GM18868 (cell line): Measurements from ENCODE around the gene OR7A5.
"Not testable (repeated sequence)": the region's sequence is repeated elsewhere in the genome, so short reads cannot be mapped to it uniquely, and the experiment has no call there.

Source experiments
- ATAC-seq: cut with Tn5 transposase; IDR thresholded peaks from one replicate; pipeline ENCODE4 v1.9.1; 2021; ENCODE audit warnings: mild to moderate bottlenecking, moderate library complexity; ENCODE audit not compliant: unreplicated experiment

The OR7A5 gene

DNA sequence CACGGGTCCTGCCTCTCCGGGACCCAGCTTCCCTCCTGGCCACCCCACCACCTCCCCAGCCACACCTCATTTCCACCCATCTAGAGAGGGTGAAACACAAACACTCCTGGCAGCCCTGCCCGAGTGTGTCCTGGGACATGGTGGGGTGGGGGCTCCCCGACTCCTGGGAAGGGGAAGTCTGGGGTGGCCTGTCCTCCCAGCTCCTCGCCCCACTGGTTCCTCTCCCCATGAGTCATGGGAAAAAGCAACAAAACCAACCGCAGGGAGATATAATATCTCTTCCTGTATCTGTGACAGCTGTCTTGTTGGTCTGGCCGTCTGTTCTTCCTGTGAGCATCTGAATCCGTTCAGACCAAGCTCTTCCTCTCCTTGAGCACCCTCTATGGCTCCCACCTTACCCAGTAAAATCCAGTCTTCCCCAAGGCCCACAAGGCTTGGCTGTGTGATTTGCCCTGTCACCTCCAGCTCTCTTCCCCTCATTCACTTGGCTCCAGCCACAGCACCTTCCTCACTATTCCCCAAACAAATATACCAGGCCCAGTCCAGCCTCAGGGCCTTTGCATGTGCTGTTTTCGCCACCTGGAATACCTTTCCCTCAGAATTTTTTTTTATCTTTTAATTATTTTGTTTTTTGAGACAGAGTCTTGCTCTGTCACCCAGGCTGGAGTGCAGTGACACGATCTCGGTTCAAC is 49.7 kb downstream of the OR7A5 start:
- ATAC-seq, result peak; percentile 12

DNA sequence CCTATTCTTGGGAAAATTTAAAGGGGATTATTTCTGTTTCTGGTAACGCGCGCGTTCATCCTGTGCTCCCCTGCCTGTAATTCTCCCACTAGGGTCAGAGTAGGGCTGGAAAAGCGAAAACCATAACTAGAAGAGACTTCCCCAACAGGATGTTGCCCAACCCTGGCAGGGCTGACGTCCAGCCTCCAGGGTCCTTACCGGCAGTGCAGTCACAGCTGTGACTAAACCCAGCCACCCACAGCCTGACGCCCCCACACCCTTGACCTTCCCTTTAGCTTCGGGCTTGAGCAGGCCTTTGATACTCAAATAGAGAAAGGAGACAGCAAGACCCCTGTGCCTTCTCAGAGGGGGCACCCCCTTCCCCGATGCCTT is 50.3 kb downstream of the OR7A5 start:
- peak; percentile 52 for ATAC-seq

DNA sequence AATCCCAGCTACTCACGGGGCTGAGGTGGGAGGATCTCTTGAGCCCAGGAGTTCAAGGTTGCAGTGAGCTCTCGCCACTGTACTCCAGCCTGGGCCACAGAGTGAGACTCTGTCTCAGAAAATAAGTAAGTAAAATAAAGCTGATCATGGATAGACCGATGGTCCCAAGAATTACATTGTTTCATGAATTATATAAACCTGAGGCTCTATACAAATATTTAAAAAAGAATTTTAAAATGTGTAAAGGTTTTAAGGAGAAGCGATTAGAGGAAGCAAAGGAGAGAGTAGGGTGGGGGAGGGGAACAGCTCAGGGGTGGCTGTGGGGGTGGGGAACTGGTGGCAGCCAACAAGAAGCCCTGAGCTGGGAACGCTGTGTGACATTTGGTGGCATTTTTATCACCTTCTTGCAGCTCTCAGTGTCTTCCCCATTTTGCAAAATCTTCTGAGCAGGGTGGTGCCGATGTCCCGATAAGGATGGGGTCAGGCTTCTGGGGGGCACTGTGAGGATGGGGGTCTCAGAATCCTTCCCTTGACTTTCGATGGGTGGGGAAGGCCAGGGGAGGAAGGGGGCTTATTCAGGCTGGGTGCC is 51.5 kb downstream of the OR7A5 start:
- ATAC-seq, result not testable (repeated sequence)

DNA sequence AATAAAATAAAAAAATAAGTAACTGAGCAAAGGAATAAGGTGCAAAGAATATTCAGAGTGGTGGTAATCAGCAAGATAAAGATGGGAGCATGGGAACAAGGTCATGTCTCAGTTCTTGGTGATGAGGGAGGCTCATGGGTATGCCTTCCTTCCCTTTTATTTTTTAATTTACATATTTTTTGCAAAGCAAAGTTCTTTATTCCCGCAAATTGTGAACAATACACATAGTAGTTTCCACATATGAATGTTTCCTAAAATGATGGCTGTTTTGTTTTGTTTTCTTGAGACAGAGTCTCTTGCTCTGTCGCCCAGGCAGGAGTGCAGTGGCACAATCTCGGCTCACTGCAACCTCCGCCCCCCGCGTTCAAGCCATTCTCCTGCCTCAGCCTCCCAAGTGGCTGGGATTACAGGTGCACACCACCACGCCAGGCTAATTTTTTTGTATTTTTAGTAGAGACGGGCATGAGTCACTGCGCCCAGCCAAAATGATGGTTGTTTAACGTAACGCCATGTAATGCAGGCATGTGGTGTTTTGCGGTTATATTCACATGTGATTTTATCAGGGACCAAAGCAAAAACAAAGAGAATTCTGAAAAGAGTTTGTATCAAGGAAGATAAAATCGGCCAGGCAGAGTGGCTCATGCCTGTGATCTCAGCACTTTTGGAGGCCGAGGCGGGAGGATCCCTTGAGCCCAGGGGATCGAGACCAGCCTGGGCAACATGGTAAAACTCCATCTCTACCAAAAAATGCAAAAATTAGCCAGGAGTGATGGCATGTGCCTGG is 52.2 kb downstream of the OR7A5 start:
- no peak for ATAC-seq

DNA sequence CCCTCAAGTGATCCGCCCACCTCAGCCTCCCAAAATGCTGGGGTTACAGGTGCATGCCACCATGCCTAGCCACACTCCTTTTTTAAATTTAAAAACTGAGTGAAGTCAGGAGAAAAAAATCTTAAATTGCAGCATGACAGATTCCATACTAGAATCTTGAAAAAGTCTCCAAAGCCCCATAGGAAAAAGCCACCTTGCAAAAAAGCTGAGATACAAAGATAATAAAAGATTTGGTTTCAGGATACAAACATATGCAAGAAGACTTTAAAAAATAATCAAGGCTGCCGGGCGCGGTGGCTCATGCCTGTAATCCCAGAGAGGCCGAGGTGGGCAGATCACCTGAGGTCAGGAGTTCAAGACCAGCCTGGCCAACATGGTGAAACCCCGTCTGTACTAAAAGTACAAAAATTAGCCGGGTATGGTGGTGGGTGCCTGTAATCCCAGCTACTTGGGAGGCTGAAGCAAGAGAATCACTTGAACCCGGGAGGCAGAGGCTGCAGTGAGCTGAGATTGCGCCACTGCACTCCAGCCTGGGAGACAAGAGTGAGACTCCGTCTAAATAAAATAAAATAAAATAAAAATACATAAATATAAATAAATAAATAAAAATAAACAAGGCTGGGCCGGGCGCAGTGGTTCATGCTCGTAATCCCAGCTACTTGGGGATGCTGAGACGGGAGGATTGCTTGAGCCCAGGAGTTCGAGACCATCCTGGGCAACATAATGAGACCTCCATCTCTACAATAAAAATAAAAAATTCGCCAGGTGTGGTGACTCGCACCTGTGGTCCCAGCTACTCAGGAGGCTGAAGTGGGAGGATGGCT is 53.1 kb downstream of the OR7A5 start:
- ATAC-seq, result not testable (repeated sequence)

DNA sequence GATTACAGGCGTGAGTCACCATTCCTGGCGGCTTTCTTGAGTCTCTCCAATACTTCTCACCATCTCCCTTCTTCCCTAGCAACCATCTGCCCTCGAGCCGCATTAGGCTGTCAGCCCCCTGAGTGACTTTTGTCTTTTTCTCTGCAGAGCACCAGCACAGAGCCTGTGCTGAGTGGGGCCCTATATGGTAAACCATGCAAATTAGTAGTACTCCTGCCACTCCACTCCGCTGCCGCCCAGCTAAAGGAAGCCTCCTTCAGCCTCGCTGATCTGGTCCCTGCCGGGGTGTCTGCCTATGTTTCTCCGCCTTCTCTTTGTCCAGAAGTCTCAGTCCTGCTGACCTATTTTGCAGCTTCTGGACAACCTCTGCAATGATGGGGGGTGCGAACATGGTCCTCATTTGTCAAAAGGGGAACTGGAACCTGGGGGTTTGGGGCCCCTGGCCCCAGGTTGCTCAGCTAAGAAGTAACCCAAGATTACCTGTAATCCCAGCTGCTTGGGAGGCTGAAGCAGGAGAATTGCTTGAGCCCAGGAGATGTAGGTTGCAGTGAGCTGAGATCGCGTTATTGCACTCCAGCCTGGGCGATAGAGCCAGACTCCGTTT is 54.3 kb downstream of the OR7A5 start:
- not testable (repeated sequence) for ATAC-seq

DNA sequence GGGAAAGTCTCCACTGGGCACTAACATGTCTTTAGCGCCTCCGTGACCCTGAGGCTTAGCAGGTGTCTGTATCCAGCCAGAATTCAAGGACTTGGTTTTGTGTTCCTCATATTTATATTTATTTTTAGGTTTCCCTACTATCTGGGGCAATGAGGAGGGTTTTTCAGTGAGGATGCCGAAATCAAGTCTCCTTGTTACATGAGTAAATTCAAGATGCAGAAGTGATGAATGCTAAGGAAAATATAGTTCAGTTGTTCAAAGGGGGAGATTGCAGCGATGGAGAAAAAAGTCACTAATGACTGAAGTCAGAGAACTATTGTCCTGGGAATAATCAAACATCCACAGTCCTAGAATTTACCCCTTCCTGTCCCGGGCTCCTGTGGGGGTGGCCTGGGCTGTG is 55.8 kb downstream of the OR7A5 start:
- ATAC-seq, result no peak

DNA sequence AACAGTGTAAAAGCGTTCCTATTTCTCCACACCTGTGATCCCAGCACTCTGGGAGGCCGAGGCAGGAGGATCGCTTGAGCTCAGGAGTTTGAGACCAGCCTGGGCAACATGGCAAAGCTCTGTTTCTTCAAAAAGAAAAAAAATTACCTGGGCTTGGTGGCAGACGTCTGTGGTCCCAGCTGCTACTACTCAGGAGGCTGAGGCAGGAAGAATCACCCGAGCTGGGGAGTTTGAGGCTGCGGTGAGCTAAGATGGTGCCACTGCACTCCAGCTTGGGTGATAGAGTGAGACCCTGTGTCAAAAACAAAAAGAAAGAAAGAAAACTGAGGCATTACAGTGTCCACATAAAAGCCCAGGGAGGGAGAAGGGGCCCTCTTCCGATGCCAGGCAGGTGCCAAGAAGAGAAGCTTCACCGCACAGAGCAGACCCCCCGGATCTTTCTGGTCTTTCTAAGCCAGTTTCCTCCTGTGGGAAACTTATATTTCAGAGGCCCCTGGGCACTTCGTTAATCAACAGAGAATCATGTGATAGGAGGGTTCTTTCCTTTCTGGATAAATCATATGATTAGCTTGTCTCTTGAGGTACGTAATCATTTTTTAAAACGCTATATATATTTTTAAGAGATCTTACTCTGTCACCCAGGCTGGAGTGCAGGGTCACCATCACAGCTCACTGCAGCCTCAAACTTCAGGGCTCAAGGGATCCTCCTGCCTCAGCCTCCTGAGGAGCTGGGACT is 56.7 kb downstream of the OR7A5 start, which contains the start of gene ADGRE2:
ADGRE2 (minus strand) TSS at position 451 of the 736 bp plus-strand sequence. CDS start 1,804 bp downstream, outside the sequence.
- ATAC-seq, result not testable (repeated sequence)

DNA sequence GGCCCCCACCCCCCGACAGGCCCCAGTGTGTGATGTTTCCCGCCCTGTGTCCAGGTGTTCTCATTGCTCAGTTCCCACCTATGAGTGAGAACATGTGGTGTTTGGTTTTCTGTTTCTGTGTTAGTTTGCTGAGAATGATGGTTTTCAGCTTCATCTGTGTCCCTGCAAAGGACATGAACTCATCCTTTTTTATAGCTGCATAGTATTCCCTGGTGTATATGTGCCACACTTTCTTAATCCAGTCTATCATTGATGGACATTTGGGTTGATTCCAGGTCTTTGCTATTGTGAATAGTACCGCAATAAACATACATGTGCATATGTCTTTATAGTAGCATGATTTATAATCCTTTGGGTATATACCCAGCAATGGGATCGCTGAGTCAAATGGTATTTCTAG is 57.3 kb downstream of the OR7A5 start:
- ATAC-seq, result not testable (repeated sequence)
